K562 (cell line): Measurements from ENCODE around the gene MYBPH. TPM values are rescaled to one million over a fixed set of nuclear protein-coding genes. Genes with fewer than 3 reads are reported as not detected.

Experiments used
- JUN ChIP-seq, 2 experiments: sonication (generic) in 1 of 2; formaldehyde crosslinking in 1 of 2; IDR thresholded peaks; 2 replicates each; pipeline versions ENCODE4 v1.6.1 to v1.8.0; 2012 to 2022; ENCODE audit warnings: borderline replicate concordance in 2 of 2, mild to moderate bottlenecking in 2 of 2, improper control_type of control experiment in 1 of 2, low read depth in 1 of 2, low read length in 1 of 2, missing genetic modification reagents in 1 of 2
- polyA plus RNA-seq, 8 experiments: library from polyadenylated mRNA; depleted of rRNA in 4 of 8; stranded (reverse) in 5 of 8; unstranded in 3 of 8; fragments of >200 nt; fragmentation: Nextera tagmentation in 2 of 8; fragmentation: Illumina TruSeq in 1 of 8; extraction: Ambion mirVana in 2 of 8; extraction: Trizol in 1 of 8; gene quantifications; 2 replicates each; pipeline versions ENCODE4 v1.2.1 to v1.2.3, GENCODE V29; 2011 to 2014; ENCODE audit warnings: inconsistent platforms in 1 of 8, missing spikeins in 1 of 8
- total RNA-seq, 7 experiments: library from RNA; depleted of rRNA in 6 of 7; stranded (reverse); fragments of >200 nt in 6 of 7; fragmentation: Illumina TruSeq in 2 of 7; extraction: Trizol in 2 of 7; gene quantifications; 2 replicates each; pipeline versions ENCODE4 v1.2.1 to v1.2.3, GENCODE V29; 2011 to 2021; ENCODE audit warnings: low replicate concordance in 1 of 7
- TF ChIP-seq, protein P1 (sequence below): fragments of 200-600 bp; sonication (generic); IDR thresholded peaks from one replicate; pipeline ENCODE4 v1.6.1; 2012; ENCODE audit warnings: mild to moderate bottlenecking, low read depth, low read length, inconsistent platforms

MYBPH gene
- total and polyA plus RNA-seq, 9 of the 15 experiments (the other 6 are each of a cell fraction or from before 2014, with no cell fraction given), result 0.13 TPM; not detected in 8

DNA sequence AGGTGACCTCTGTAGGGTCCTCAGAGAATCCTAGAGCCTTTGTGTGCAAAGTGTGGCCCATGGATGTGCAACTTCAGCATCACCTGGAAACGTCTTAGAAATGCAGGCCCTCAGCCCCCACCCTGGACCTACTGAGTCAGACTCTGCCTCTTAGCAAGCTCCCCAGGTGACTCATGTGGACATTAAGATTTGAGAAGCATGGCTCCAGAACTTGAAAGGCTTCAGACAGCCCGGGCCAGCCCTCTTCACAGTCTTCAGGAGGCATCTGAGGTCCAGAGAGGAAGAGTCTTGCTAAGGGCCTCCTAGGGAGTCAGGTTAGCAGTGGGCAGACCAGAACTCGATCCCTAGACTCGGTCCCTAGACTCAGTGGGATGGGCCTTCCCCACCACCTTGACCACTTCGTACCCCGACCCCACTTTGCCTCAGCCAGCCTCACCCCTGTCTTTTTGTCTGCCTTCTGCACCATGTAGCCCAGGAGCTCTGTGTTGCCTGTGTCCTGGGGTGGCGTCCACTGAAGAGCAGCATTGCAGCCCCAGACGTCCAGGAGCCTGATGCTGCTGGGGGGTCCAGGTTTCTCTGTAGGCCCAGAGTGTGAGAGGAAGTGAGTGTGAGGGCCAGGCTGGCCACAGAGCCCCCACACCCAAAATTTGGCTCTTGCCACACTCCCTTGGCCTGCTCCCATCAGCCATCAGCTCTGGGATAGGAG lies 4.8 kb downstream of the MYBPH start (continued):
- TF ChIP-seq, protein P1, sequence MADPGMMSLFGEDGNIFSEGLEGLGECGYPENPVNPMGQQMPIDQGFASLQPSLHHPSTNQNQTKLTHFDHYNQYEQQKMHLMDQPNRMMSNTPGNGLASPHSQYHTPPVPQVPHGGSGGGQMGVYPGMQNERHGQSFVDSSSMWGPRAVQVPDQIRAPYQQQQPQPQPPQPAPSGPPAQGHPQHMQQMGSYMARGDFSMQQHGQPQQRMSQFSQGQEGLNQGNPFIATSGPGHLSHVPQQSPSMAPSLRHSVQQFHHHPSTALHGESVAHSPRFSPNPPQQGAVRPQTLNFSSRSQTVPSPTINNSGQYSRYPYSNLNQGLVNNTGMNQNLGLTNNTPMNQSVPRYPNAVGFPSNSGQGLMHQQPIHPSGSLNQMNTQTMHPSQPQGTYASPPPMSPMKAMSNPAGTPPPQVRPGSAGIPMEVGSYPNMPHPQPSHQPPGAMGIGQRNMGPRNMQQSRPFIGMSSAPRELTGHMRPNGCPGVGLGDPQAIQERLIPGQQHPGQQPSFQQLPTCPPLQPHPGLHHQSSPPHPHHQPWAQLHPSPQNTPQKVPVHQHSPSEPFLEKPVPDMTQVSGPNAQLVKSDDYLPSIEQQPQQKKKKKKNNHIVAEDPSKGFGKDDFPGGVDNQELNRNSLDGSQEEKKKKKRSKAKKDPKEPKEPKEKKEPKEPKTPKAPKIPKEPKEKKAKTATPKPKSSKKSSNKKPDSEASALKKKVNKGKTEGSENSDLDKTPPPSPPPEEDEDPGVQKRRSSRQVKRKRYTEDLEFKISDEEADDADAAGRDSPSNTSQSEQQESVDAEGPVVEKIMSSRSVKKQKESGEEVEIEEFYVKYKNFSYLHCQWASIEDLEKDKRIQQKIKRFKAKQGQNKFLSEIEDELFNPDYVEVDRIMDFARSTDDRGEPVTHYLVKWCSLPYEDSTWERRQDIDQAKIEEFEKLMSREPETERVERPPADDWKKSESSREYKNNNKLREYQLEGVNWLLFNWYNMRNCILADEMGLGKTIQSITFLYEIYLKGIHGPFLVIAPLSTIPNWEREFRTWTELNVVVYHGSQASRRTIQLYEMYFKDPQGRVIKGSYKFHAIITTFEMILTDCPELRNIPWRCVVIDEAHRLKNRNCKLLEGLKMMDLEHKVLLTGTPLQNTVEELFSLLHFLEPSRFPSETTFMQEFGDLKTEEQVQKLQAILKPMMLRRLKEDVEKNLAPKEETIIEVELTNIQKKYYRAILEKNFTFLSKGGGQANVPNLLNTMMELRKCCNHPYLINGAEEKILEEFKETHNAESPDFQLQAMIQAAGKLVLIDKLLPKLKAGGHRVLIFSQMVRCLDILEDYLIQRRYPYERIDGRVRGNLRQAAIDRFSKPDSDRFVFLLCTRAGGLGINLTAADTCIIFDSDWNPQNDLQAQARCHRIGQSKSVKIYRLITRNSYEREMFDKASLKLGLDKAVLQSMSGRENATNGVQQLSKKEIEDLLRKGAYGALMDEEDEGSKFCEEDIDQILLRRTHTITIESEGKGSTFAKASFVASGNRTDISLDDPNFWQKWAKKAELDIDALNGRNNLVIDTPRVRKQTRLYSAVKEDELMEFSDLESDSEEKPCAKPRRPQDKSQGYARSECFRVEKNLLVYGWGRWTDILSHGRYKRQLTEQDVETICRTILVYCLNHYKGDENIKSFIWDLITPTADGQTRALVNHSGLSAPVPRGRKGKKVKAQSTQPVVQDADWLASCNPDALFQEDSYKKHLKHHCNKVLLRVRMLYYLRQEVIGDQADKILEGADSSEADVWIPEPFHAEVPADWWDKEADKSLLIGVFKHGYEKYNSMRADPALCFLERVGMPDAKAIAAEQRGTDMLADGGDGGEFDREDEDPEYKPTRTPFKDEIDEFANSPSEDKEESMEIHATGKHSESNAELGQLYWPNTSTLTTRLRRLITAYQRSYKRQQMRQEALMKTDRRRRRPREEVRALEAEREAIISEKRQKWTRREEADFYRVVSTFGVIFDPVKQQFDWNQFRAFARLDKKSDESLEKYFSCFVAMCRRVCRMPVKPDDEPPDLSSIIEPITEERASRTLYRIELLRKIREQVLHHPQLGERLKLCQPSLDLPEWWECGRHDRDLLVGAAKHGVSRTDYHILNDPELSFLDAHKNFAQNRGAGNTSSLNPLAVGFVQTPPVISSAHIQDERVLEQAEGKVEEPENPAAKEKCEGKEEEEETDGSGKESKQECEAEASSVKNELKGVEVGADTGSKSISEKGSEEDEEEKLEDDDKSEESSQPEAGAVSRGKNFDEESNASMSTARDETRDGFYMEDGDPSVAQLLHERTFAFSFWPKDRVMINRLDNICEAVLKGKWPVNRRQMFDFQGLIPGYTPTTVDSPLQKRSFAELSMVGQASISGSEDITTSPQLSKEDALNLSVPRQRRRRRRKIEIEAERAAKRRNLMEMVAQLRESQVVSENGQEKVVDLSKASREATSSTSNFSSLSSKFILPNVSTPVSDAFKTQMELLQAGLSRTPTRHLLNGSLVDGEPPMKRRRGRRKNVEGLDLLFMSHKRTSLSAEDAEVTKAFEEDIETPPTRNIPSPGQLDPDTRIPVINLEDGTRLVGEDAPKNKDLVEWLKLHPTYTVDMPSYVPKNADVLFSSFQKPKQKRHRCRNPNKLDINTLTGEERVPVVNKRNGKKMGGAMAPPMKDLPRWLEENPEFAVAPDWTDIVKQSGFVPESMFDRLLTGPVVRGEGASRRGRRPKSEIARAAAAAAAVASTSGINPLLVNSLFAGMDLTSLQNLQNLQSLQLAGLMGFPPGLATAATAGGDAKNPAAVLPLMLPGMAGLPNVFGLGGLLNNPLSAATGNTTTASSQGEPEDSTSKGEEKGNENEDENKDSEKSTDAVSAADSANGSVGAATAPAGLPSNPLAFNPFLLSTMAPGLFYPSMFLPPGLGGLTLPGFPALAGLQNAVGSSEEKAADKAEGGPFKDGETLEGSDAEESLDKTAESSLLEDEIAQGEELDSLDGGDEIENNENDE, result no peak
- TF ChIP-seq JUN (IDR thresholded peaks at IDR 0.05; ENCODE audit: borderline replicate concordance, low read depth, low read length) (no peak), JUN (CRISPR knock-in tag; IDR thresholded peaks at IDR 0.05; ENCODE audit: borderline replicate concordance) (no peak)
